HG03378 (cell line): ENCODE measurements around the gene TBC1D22A.

Source experiments
- ATAC-seq: cut with Tn5 transposase; IDR thresholded peaks from one replicate; pipeline ENCODE4 v1.9.1; 2021; ENCODE audit warnings: mild to moderate bottlenecking, moderate library complexity; ENCODE audit not compliant: unreplicated experiment

TBC1D22A gene

GRCh38 chr22:46737105-46737975 is 25.1 kb upstream of the TBC1D22A start:
- ATAC-seq: no peak

- no peak for ATAC-seq
Measured at GRCh38 chr22:46737976-46738646, 24.3 kb upstream of the TBC1D22A start, which contains the start of gene CERK. TSS of gene CERK (minus strand) at chr22:46738252. CDS start at chr22:46738148, 104 bp downstream.

GRCh38 chr22:46738647-46739093 is 23.8 kb upstream of the TBC1D22A start:
- no peak for ATAC-seq

- no peak for ATAC-seq
Measured at GRCh38 chr22:46739094-46739870, 23.2 kb upstream of the TBC1D22A start.

GRCh38 chr22:46740910-46741780 is 21.3 kb upstream of the TBC1D22A start:
- ATAC-seq: no peak

- no peak for ATAC-seq
Measured at GRCh38 chr22:46741974-46742519, 20.4 kb upstream of the TBC1D22A start.

GRCh38 chr22:46742576-46743221 is 19.8 kb upstream of the TBC1D22A start:
- ATAC-seq: no peak

- no peak for ATAC-seq
Measured at GRCh38 chr22:46744581-46744980, 17.9 kb upstream of the TBC1D22A start.

- ATAC-seq: no peak
Measured at GRCh38 chr22:46746192-46746591, 16.3 kb upstream of the TBC1D22A start.

GRCh38 chr22:46746620-46747019 is 15.8 kb upstream of the TBC1D22A start:
- ATAC-seq: no peak

GRCh38 chr22:46747646-46748045 is 14.8 kb upstream of the TBC1D22A start:
- no peak for ATAC-seq

GRCh38 chr22:46748206-46748907 is 14.1 kb upstream of the TBC1D22A start:
- no peak for ATAC-seq

GRCh38 chr22:46748908-46749675 is 13.4 kb upstream of the TBC1D22A start:
- ATAC-seq: no peak

- no peak for ATAC-seq
Measured at GRCh38 chr22:46749682-46750529, 12.5 kb upstream of the TBC1D22A start.

- no peak for ATAC-seq
Measured at GRCh38 chr22:46750530-46750800, 12.0 kb upstream of the TBC1D22A start.

- no peak for ATAC-seq
Measured at GRCh38 chr22:46750863-46751443, 11.5 kb upstream of the TBC1D22A start.
